Stimulated activated CD8-positive, alpha-beta memory T cell treated with anti-CD3 and anti-CD28 coated beads, Interleukin-2, amount 100 ng/mL, for 48 hours (primary cell): ENCODE data around the gene SLC16A4.

ENCODE experiments used
- DNase-seq, 2 donors: peaks; one replicate each; pipeline ENCODE4 v3.0.0-alpha.2; 2020; ENCODE audit warnings: low read depth in 2 of 2

SLC16A4 gene

DNA sequence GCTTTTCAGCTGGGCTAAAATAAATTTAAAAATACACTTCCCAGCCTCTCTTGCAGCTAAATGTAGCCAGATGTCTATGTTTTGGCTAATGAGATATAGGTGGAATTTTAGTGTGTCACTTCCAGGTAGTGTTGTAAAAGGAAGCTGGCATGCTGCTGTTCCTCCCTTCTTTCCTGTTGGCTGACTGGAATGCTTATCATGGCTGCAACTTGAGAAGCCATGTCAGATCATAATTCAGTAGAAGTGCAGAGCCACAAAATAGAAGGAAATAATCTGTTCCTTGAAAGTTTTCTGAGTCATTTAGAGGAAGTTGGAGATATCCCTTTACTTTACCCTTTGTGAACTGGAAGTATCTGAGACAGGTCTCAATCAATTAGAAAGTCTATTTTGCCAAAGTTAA lies 62.6 kb downstream of the SLC16A4 start:
- DNase-seq = no peak

GRCh38 chr1:110326826-110327225 lies 64.0 kb downstream of the SLC16A4 start:
- no peak for DNase-seq

DNA sequence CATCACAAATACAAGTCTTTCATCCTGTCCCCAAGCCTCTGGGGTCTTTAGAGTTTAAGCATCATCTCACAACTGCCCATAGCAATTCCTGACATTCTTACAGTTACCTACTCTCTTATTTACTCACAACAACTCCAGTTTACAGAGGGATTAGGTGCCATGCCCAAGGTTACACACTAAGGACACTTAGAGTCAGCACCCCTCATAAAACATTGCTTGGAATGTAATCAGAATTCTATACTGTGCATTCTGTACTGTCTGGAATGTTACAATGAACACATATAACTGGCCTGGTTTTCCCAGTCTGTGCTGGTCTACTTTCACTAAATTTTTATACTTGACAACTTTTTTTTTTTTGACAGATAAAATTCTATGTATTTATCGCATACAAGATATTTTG lies 66.2 kb downstream of the SLC16A4 start:
- DNase-seq = no peak

DNA sequence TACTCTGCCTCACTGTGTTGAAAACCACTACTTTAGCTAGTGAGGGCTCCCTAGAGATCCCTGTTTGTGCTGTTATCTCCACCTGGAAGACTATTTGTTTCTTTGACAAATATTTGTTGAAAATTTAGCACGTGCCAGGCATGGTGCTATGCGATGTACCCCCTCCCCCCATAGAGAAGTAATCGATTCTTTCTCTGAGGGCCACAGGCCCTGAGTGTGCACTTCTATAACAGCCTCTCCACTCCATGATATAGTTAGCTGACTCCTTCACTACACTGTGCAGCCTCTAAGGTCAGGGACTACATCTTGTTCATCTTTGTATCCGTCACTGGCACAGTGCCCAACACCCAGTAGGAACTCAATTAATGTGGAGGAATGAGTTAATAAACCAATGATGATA lies 69.0 kb downstream of the SLC16A4 start:
- DNase-seq = no peak

GRCh38 chr1:110321045-110321444 lies 69.8 kb downstream of the SLC16A4 start:
- DNase-seq = no peak

GRCh38 chr1:110320168-110320518 lies 70.7 kb downstream of the SLC16A4 start:
- DNase-seq = no peak

DNA sequence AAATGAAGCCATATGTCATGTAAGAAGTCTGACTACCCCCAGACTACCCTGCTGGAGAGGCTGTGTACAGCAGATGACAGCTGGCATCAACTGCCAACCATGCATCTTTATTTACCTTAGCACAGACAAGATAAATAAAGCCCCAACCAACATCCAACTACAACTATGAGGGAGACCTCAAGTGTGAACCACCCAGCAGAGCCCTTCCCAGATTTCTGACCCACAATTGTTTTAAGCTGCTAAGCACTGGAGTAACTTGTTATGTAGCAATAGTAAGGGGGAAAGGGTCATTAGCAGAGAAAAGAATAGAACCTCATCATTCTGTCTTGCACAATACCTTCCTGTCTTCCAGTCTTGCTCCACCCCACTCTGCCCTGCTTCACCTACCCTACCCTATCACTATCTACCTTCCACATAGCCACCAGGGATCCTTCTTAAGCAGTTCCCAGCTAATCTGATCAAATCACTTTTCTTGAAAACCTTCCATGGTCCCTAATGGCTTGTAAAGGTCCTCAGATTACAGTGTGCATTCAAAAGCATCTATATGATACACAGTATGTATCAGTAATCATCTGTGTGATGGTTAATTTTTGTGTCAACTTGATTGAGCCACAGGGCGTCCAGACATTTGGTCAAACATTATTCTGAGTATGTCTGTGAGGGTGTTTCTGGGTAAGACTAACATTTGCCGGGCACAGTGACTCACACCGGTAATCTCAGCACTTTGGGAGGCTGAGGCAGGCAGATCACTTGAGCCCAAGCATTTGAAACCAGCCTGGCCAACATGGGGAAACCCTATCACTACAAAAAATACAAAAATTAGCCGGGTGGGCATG lies 71.3 kb downstream of the SLC16A4 start:
- no peak for DNase-seq

GRCh38 chr1:110318046-110318445 lies 72.8 kb downstream of the SLC16A4 start:
- DNase-seq = no peak

DNA sequence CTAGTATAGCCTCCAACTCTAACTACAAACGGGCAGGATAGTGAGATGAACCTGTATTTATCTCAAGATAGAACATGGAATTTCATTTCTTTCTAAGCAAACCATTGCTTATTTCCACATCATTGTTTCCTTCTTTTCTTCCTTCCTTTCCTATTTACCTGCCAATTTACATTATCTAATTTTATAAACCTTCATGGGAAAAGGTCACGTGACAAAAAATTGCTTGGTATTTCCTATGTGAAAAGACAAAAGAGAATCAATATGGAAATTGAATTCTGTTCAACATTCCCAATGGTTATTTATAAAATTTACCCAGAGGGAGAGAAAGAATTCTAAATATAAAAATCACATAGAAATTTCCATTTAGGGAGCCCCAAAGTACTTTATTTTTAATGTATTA lies 74.1 kb downstream of the SLC16A4 start:
- no peak for DNase-seq
